WTC11 (cell line): Measurements from ENCODE around the gene EPHA6. TPM values are rescaled to one million over a fixed set of nuclear protein-coding genes. Genes with fewer than 3 reads are reported as not detected.

ENCODE experiments used
- ATAC-seq: fragments of 200-7000 bp; cut with Tn5 transposase; 2 replicates; pipeline ENCODE4 v1.10.0; 2021; ENCODE audit warnings: mild to moderate bottlenecking, moderate library complexity
- CTCF ChIA-PET: fragments of 300-600 bp; sonication (Branson Sonifier 250); formaldehyde crosslinking; loops from one replicate; lab custom pipeline; 2021; ENCODE audit warnings: antibody characterized with exemption; lab: Charles Lee
- POLR2A ChIA-PET: fragments of 350-600 bp; sonication (Branson Sonifier 250); formaldehyde crosslinking; loops from one replicate; lab custom pipeline; 2021; ENCODE audit warnings: antibody characterized with exemption; lab: Charles Lee
- DNase-seq: peaks from one replicate; pipeline ENCODE4 v3.0.0; 2021; ENCODE audit warnings: low spot score
- H3K27ac Mint-ChIP-seq: 2 replicates; pipeline ENCODE4 v1.8.0; 2021; ENCODE audit warnings: mixed read lengths
- H3K27me3 Mint-ChIP-seq: 2 replicates; pipeline ENCODE4 v1.8.0; 2021; ENCODE audit warnings: low read depth, mild to moderate bottlenecking, moderate library complexity, mixed read lengths
- H3K36me3 Mint-ChIP-seq: 2 replicates; pipeline ENCODE4 v1.8.0; 2021; ENCODE audit warnings: mixed read lengths
- H3K4me1 Mint-ChIP-seq: 2 replicates; pipeline ENCODE4 v1.8.0; 2022; ENCODE audit warnings: mixed read lengths
- H3K4me3 Mint-ChIP-seq: 2 replicates; pipeline ENCODE4 v1.8.0; 2021; ENCODE audit warnings: mild to moderate bottlenecking, moderate library complexity, mixed read lengths
- H3K9me3 Mint-ChIP-seq: 2 replicates; pipeline ENCODE4 v1.8.0; 2021; ENCODE audit warnings: mixed read lengths
- ATF1 ChIP-seq: sonication (generic); formaldehyde crosslinking; IDR thresholded peaks from 2 replicates; pipeline ENCODE4 v1.8.1; 2023; ENCODE audit warnings: mild to moderate bottlenecking, moderate library complexity, missing genetic modification reagents
- CDX4 ChIP-seq: fragments of 250-450 bp; sonication (Bioruptor Pico); IDR thresholded peaks from 2 replicates; pipeline ENCODE4 v1.9.0; 2021; ENCODE audit warnings: moderate library complexity, mild to moderate bottlenecking, inconsistent platforms, borderline replicate concordance
- CREB1 ChIP-seq: sonication (generic); formaldehyde crosslinking; IDR thresholded peaks from 2 replicates; pipeline ENCODE4 v1.8.0; 2023; ENCODE audit warnings: mild to moderate bottlenecking, missing genetic modification reagents
- CREM ChIP-seq: sonication (generic); formaldehyde crosslinking; IDR thresholded peaks from 2 replicates; pipeline ENCODE4 v1.8.1; 2022; ENCODE audit warnings: mild to moderate bottlenecking, missing genetic modification reagents, moderate library complexity
- ESRRA ChIP-seq: sonication (generic); formaldehyde crosslinking; IDR thresholded peaks from 2 replicates; pipeline ENCODE4 v1.8.1; 2022; ENCODE audit warnings: mild to moderate bottlenecking, missing genetic modification reagents, borderline replicate concordance
- GTF2I ChIP-seq: fragments of 250-450 bp; sonication (Bioruptor Pico); conservative IDR thresholded peaks from 2 replicates; pipeline ENCODE4 v1.4.0; 2021; ENCODE audit warnings: mild to moderate bottlenecking
- MAX ChIP-seq: sonication (generic); formaldehyde crosslinking; IDR thresholded peaks from 2 replicates; pipeline ENCODE4 v1.8.0; 2022; ENCODE audit warnings: mild to moderate bottlenecking, missing genetic modification reagents
- NR1H2 ChIP-seq: sonication (generic); formaldehyde crosslinking; IDR thresholded peaks from 2 replicates; pipeline ENCODE4 v1.9.0; 2021; ENCODE audit warnings: mild to moderate bottlenecking, moderate library complexity, missing genetic modification reagents
- PRRX2 ChIP-seq: fragments of 250-450 bp; sonication (Bioruptor Pico); IDR thresholded peaks from 2 replicates; pipeline ENCODE4 v1.8.0; 2021; ENCODE audit warnings: mild to moderate bottlenecking
- RELA ChIP-seq: sonication (generic); formaldehyde crosslinking; IDR thresholded peaks from 2 replicates; pipeline ENCODE4 v1.8.1; 2022; ENCODE audit warnings: missing genetic modification reagents, mild to moderate bottlenecking, borderline replicate concordance
- SOX15 ChIP-seq: fragments of 250-450 bp; sonication (Bioruptor Pico); IDR thresholded peaks from 2 replicates; pipeline ENCODE4 v1.9.0; 2021; ENCODE audit warnings: mild to moderate bottlenecking
- TEAD1 ChIP-seq: sonication (generic); formaldehyde crosslinking; IDR thresholded peaks from 2 replicates; pipeline ENCODE4 v1.8.0; 2022; ENCODE audit warnings: mild to moderate bottlenecking, missing genetic modification reagents
- USF2 ChIP-seq: sonication (generic); formaldehyde crosslinking; IDR thresholded peaks from 2 replicates; pipeline ENCODE4 v1.8.1; 2023; ENCODE audit warnings: mild to moderate bottlenecking, missing genetic modification reagents, moderate library complexity
- ZSCAN18 ChIP-seq: fragments of 250-450 bp; sonication (Bioruptor Pico); IDR thresholded peaks from 2 replicates; pipeline ENCODE4 v2.1.2; 2022; ENCODE audit warnings: mild to moderate bottlenecking, moderate library complexity
- total RNA-seq: library from RNA; stranded (reverse); gene quantifications from 3 replicates; pipeline ENCODE4 v1.2.3, GENCODE V29; 2021
- TF ChIP-seq, protein P1 (sequence below): sonication (generic); formaldehyde crosslinking; IDR thresholded peaks from 2 replicates; pipeline ENCODE4 v1.8.1; 2022; ENCODE audit warnings: low read depth, missing genetic modification reagents, borderline replicate concordance
- TF ChIP-seq, protein P2 (sequence below): sonication (generic); formaldehyde crosslinking; IDR thresholded peaks from 2 replicates; pipeline ENCODE4 v1.8.1; 2022; ENCODE audit warnings: missing genetic modification reagents, borderline replicate concordance
- TF ChIP-seq, protein P3 (sequence below): sonication (generic); formaldehyde crosslinking; IDR thresholded peaks from 2 replicates; pipeline ENCODE4 v1.8.1; 2022; ENCODE audit warnings: mild to moderate bottlenecking, missing genetic modification reagents, moderate library complexity, borderline replicate concordance

Gene EPHA6
- total RNA-seq, 1 experiment from 2014 or later, result 2.1 TPM

DNA sequence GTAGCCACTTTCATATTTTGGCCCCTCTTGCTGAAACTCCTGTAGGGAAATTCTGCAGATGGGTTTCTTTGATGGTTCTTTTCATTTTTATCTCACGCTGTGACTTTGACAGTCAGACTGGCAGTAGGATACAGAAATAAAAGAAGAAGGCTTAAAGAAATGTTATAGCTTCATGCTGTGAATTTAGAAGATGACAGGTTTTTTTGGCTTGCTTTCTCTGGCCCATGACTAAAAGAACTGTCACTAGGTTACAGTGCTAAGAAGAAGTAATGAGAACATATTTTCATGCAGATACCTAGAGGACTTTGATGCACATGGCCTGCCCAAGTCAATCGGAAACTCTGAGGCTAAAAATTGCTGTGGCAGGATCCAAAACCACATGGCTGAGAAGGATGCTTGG, 334.5 kb downstream of the EPHA6 start:
- no peaks in the 10 kb centered on the region for H3K27me3 Mint-ChIP-seq
- no peaks in the 10 kb centered on the region for H3K4me1 Mint-ChIP-seq
- H3K36me3 Mint-ChIP-seq, result peaks cover 8% of the 10 kb centered on the region; the same call in 1 of the 2 replicates
- ChIA-PET POLR2A (no interaction called here), CTCF (no interaction called here)
- no peak for TF ChIP-seq TEAD1 (CRISPR knock-in tag)
- TF ChIP-seq NR1H2 (CRISPR knock-in tag), result no peak
- TF ChIP-seq, protein P1, sequence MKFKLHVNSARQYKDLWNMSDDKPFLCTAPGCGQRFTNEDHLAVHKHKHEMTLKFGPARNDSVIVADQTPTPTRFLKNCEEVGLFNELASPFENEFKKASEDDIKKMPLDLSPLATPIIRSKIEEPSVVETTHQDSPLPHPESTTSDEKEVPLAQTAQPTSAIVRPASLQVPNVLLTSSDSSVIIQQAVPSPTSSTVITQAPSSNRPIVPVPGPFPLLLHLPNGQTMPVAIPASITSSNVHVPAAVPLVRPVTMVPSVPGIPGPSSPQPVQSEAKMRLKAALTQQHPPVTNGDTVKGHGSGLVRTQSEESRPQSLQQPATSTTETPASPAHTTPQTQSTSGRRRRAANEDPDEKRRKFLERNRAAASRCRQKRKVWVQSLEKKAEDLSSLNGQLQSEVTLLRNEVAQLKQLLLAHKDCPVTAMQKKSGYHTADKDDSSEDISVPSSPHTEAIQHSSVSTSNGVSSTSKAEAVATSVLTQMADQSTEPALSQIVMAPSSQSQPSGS, result no peak
- no peak for TF ChIP-seq ESRRA (CRISPR knock-in tag)
- TF ChIP-seq CREM (CRISPR knock-in tag), result no peak
- no peak for TF ChIP-seq SOX15 (CRISPR knock-in tag)
- no peak for TF ChIP-seq PRRX2 (CRISPR knock-in tag)
- no peak for TF ChIP-seq GTF2I (CRISPR knock-in tag)
- no peak for TF ChIP-seq RELA (CRISPR knock-in tag)
- TF ChIP-seq, protein P2, sequence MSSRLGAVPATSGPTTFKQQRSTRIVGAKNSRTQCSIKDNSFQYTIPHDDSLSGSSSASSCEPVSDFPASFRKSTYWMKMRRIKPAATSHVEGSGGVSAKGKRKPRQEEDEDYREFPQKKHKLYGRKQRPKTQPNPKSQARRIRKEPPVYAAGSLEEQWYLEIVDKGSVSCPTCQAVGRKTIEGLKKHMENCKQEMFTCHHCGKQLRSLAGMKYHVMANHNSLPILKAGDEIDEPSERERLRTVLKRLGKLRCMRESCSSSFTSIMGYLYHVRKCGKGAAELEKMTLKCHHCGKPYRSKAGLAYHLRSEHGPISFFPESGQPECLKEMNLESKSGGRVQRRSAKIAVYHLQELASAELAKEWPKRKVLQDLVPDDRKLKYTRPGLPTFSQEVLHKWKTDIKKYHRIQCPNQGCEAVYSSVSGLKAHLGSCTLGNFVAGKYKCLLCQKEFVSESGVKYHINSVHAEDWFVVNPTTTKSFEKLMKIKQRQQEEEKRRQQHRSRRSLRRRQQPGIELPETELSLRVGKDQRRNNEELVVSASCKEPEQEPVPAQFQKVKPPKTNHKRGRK (CRISPR knock-in tag), result no peak
- no peak overlapping the region for H3K4me3 Mint-ChIP-seq
- no peak overlapping the region for H3K27ac Mint-ChIP-seq
- no peak for DNase-seq
- peaks cover 15% of the 10 kb centered on the region for H3K9me3 Mint-ChIP-seq
- ATAC-seq, result no peak

GRCh38 chr3:97161169-97161568, 346.8 kb downstream of the EPHA6 start:
- ChIA-PET CTCF (no interaction called here), POLR2A (no interaction called here)
- Mint-ChIP-seq H3K36me3 (no peaks in the 10 kb centered on the region), H3K27ac (no peak overlapping the region), H3K4me1 (peaks cover 8% of the 10 kb centered on the region; the same call in 1 of the 2 replicates), H3K9me3 (peaks cover 14% of the 10 kb centered on the region), H3K27me3 (no peaks in the 10 kb centered on the region), H3K4me3 (no peak overlapping the region)
- no peak for DNase-seq
- TF ChIP-seq USF2 (CRISPR knock-in tag) (no peak), PRRX2 (CRISPR knock-in tag) (no peak), MAX (CRISPR knock-in tag) (no peak), CDX4 (CRISPR knock-in tag) (no peak), CREM (CRISPR knock-in tag) (no peak), CREB1 (CRISPR knock-in tag) (no peak), ZSCAN18 (no peak), TEAD1 (CRISPR knock-in tag) (no peak), ATF1 (CRISPR knock-in tag) (no peak)
- TF ChIP-seq, protein P3, sequence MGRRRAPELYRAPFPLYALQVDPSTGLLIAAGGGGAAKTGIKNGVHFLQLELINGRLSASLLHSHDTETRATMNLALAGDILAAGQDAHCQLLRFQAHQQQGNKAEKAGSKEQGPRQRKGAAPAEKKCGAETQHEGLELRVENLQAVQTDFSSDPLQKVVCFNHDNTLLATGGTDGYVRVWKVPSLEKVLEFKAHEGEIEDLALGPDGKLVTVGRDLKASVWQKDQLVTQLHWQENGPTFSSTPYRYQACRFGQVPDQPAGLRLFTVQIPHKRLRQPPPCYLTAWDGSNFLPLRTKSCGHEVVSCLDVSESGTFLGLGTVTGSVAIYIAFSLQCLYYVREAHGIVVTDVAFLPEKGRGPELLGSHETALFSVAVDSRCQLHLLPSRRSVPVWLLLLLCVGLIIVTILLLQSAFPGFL (CRISPR knock-in tag), result no peak
- ATAC-seq, result no peak
